ENCODE measurements around the gene RTP2. TPM values are rescaled to one million over a fixed set of nuclear protein-coding genes. Genes with fewer than 3 reads are reported as not detected.

Gene RTP2
- total RNA-seq, 1 donor from 2014 or later: not detected

DNA sequence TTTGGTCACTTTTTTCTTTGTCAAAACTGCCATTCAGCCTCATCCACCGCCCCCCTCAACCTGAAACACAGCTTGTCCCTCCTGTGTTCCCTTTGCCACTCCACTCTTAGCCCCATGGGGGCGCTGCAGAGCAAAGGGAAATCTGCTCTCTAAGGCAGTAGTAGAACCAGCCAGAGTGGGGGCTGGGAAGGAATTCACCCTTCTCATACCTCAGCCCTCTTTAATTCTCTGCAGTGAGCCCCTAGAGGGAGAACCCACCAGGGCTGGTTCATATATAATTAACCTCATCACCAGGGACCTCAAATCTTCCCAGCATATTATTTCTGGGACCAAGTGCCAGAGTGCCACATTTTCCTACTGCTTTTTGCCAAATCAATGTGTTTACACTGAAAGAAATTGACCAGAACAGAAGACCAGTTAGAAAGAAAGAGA lies 45.7 kb upstream of the RTP2 start:
- H3K4me3 Mint-ChIP-seq: peak overlapping the region; percentile 95
- no peak overlapping the region for H3K9ac ChIP-seq
- H3K4me1 Mint-ChIP-seq: peaks cover 62% of the 10 kb centered on the region
- peaks cover 47% of the 10 kb centered on the region for H3K4me1 ChIP-seq
- DNase-seq (ENCODE audit: low spot score): peak; percentile 95
- H3K79me2 ChIP-seq (ENCODE audit: low read depth): peaks cover 17% of the 10 kb centered on the region
- H3K27ac ChIP-seq: no peak overlapping the region
- H3K4me2 ChIP-seq: peak overlapping the region; percentile 90
- H3K36me3 Mint-ChIP-seq: no peaks in the 10 kb centered on the region
- no peak for TF ChIP-seq EZH2phosphoT487 (IDR thresholded peaks at IDR 0.05)
- TF ChIP-seq EZH2 (IDR thresholded peaks at IDR 0.05): no peak
- TF ChIP-seq, protein P1, sequence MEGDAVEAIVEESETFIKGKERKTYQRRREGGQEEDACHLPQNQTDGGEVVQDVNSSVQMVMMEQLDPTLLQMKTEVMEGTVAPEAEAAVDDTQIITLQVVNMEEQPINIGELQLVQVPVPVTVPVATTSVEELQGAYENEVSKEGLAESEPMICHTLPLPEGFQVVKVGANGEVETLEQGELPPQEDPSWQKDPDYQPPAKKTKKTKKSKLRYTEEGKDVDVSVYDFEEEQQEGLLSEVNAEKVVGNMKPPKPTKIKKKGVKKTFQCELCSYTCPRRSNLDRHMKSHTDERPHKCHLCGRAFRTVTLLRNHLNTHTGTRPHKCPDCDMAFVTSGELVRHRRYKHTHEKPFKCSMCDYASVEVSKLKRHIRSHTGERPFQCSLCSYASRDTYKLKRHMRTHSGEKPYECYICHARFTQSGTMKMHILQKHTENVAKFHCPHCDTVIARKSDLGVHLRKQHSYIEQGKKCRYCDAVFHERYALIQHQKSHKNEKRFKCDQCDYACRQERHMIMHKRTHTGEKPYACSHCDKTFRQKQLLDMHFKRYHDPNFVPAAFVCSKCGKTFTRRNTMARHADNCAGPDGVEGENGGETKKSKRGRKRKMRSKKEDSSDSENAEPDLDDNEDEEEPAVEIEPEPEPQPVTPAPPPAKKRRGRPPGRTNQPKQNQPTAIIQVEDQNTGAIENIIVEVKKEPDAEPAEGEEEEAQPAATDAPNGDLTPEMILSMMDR (IDR thresholded peaks at IDR 0.05): peak; percentile 99
- H3F3A ChIP-seq (ENCODE audit: low read depth): peaks cover 35% of the 10 kb centered on the region
- H3K4me3 ChIP-seq: no peak overlapping the region
- H3K27me3 Mint-ChIP-seq (ENCODE audit: insufficient read depth, low read depth): peaks cover 8% of the 10 kb centered on the region
- H3K9me3 Mint-ChIP-seq: no peaks in the 10 kb centered on the region
- no peaks in the 10 kb centered on the region for H3K9me3 ChIP-seq (ENCODE audit: low read depth)
- no peaks in the 10 kb centered on the region for H3K36me3 ChIP-seq
- no peak overlapping the region for H2AFZ ChIP-seq (replicated peaks)
- no peaks in the 10 kb centered on the region for H4K20me1 ChIP-seq (ENCODE audit: low read depth)
- H3K27me3 ChIP-seq: no peaks in the 10 kb centered on the region
- peak overlapping the region; percentile 97 for H3K27ac Mint-ChIP-seq

DNA sequence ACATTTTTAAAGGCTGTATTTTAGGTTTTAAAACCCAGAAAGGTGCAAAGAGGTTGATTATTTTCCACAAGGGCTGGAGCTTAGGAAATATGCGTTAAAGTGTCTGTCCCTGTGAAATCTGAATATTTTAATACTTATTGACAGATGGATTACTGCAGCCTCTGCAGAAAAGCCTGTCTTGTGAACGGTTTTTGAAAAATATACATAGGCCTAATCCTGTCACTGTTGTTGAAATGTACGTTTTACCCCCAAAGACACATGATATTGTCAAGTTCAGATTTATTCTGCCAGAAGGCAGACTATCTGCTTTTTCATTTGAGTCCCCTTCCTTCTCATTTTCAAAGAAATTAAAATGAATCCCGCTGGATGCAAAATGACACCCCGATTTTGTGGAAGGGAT lies 45.1 kb upstream of the RTP2 start:
- H3K79me2 ChIP-seq (ENCODE audit: low read depth): peaks cover 22% of the 10 kb centered on the region
- H3K27me3 ChIP-seq: no peaks in the 10 kb centered on the region
- H3K36me3 ChIP-seq: no peaks in the 10 kb centered on the region
- H3K9ac ChIP-seq: no peak overlapping the region
- Mint-ChIP-seq H3K4me3 (peak overlapping the region; percentile 95), H3K27me3 (ENCODE audit: insufficient read depth, low read depth) (peaks cover 8% of the 10 kb centered on the region), H3K36me3 (no peaks in the 10 kb centered on the region), H3K4me1 (peaks cover 67% of the 10 kb centered on the region), H3K9me3 (no peaks in the 10 kb centered on the region), H3K27ac (peak overlapping the region; percentile 84)
- TF ChIP-seq EZH2 (IDR thresholded peaks at IDR 0.05): no peak
- TF ChIP-seq, protein P1 (IDR thresholded peaks at IDR 0.05): no peak
- TF ChIP-seq EZH2phosphoT487 (IDR thresholded peaks at IDR 0.05): no peak
- H4K20me1 ChIP-seq (ENCODE audit: low read depth): peaks cover 5% of the 10 kb centered on the region
- no peak for DNase-seq (ENCODE audit: low spot score)
- H3K4me2 ChIP-seq: peak overlapping the region; percentile 90
- no peaks in the 10 kb centered on the region for H3K9me3 ChIP-seq (ENCODE audit: low read depth)
- H2AFZ ChIP-seq (replicated peaks): no peak overlapping the region
- peaks cover 36% of the 10 kb centered on the region for H3F3A ChIP-seq (ENCODE audit: low read depth)
- H3K4me3 ChIP-seq: no peak overlapping the region
- H3K4me1 ChIP-seq: peaks cover 47% of the 10 kb centered on the region
- no peak overlapping the region for H3K27ac ChIP-seq

DNA sequence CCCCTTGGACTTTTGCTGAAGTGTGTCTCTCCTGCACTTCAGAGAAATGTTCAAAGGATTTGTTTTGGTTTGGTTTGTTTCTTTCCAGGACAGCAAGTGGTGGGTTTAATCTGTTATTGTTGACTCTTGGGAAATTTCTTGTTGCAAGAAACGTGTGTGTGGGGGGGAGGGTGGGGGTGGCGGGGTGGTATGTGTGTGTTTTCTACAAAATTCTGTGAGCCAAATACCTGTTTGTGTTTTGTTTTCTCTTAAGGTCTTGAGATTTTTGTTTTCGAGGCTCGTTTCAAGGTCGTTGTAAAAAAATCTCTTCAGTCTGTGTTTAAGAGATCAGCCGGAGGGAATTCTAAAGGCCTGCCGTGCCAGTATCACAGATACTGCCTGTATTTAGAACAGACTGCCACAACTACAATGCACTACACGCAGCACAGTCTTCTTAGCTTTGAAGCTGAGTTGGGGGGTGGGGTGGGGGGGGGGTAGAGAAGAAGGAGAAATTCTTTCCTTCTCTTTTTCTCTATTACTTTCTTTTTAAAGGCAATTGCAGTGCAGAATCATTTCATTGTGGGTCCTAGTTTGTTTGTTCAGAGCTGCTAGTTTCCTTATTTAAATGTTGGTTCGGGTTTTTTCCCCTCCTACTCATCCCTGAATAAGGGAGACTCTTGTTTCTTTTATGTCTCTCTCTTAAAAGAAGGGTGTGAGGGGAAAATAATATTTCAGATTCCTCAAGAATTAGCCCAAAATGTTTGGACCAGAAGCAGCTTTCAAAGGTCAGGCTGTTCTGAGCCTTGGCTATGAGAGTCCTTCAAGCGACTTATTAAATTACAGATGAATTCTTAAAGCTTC lies 44.3 kb upstream of the RTP2 start:
- peak; percentile 69 for DNase-seq (ENCODE audit: low spot score)
- Histone ChIP-seq H4K20me1 (ENCODE audit: low read depth) (peaks cover 12% of the 10 kb centered on the region), H3K4me3 (peak overlapping the region; percentile 78), H3K9ac (peak overlapping the region; percentile 99), H3K79me2 (ENCODE audit: low read depth) (peaks cover 28% of the 10 kb centered on the region), H3K27ac (peak overlapping the region; percentile 99), H3F3A (ENCODE audit: low read depth) (peaks cover 40% of the 10 kb centered on the region), H3K9me3 (ENCODE audit: low read depth) (no peaks in the 10 kb centered on the region), H3K4me1 (peaks cover 47% of the 10 kb centered on the region), H2AFZ (replicated peaks) (no peak overlapping the region), H3K27me3 (peaks cover 3% of the 10 kb centered on the region), H3K36me3 (no peaks in the 10 kb centered on the region), H3K4me2 (peak overlapping the region; percentile 90)
- H3K9me3 Mint-ChIP-seq: no peaks in the 10 kb centered on the region
- H3K4me3 Mint-ChIP-seq: peak overlapping the region; percentile 95
- no peaks in the 10 kb centered on the region for H3K36me3 Mint-ChIP-seq
- H3K27me3 Mint-ChIP-seq (ENCODE audit: insufficient read depth, low read depth): peaks cover 8% of the 10 kb centered on the region
- peaks cover 73% of the 10 kb centered on the region for H3K4me1 Mint-ChIP-seq
- peak overlapping the region; percentile 100 for H3K27ac Mint-ChIP-seq
- TF ChIP-seq EZH2phosphoT487 (IDR thresholded peaks at IDR 0.05) (no peak), EZH2 (IDR thresholded peaks at IDR 0.05) (no peak)
- TF ChIP-seq, protein P1 (IDR thresholded peaks at IDR 0.05): no peak

All from neural progenitor cell (in vitro differentiated cells).